ENCODE measurements around the gene ZNF524. TPM values are rescaled to one million over a fixed set of nuclear protein-coding genes. Genes with fewer than 3 reads are reported as not detected.

The ZNF524 gene
- total RNA-seq, 4 donors from 2014 or later, result 29.4 to 49.9 (median 47.0) TPM

DNA sequence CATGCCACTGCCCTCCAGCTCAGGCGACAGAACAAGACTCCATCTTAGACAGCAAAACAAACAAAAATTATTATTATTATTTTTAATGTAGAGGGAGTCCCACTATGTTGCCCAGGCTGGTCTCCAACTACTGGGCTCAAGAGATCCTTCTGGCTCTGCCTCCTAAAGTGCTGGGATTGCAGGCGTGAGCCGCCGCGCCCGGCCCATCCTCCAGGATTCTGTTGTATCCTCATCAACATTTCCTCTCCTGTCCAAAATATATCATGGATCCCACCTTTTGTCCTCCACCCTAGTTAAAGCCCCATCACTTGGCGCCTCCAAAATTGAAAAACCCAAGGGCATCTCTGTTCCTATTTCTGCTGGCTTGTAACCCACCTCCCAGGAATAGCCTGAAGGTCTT lies 23.0 kb downstream of the ZNF524 start:
- TF ChIP-seq POLR2A (IDR thresholded peaks at IDR 0.05) (no peak), POLR2AphosphoS5 (IDR thresholded peaks at IDR 0.05) (no peak), EP300 (IDR thresholded peaks at IDR 0.05) (no peak), CTCF (IDR thresholded peaks at IDR 0.05) (no peak)
- Histone ChIP-seq H3K27me3 (no peaks in the 10 kb centered on the region), H3K27ac (no peak overlapping the region), H3K36me3 (peaks cover 14% of the 10 kb centered on the region), H3K4me1 (peaks cover 16% of the 10 kb centered on the region), H3K4me3 (no peak overlapping the region), H3K9me3 (no peaks in the 10 kb centered on the region)
- 95% methylated on average over 7 of the region's 7 CpGs for WGBS
- no peak for DNase-seq (ENCODE audit: low spot score in 2 of 2)

DNA sequence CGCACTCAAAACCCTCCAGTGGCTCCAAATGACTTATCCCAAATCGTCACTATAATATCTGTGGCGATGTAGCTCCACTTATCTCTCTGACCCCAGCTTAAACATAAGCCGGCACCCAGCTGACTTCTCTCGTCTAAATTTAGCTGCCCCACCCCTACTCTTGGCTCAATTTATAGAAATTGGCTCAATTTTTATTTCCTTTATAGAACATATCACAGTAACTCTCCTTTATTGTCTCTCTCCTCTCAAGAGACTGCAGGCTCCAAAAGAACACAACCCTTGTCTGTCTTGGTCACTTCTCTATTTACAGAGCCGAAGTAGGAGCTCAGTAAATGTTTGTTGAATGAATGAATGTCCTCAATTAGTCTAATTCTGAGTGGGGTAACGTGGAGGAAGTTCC lies 23.5 kb downstream of the ZNF524 start:
- Histone ChIP-seq H3K9me3 (no peaks in the 10 kb centered on the region), H3K27me3 (no peaks in the 10 kb centered on the region), H3K36me3 (peaks cover 14% of the 10 kb centered on the region), H3K4me3 (peak overlapping the region; percentile 62), H3K27ac (peak overlapping the region; percentile 4), H3K4me1 (peaks cover 16% of the 10 kb centered on the region)
- DNase-seq (ENCODE audit: low spot score in 2 of 2), result no peak
- WGBS, result 42% methylated on average over 7 of the region's 7 CpGs
- TF ChIP-seq CTCF (IDR thresholded peaks at IDR 0.05), result no peak
- TF ChIP-seq EP300 (IDR thresholded peaks at IDR 0.05), result no peak
- TF ChIP-seq POLR2AphosphoS5 (IDR thresholded peaks at IDR 0.05), result no peak
- no peak for TF ChIP-seq POLR2A (IDR thresholded peaks at IDR 0.05)

DNA sequence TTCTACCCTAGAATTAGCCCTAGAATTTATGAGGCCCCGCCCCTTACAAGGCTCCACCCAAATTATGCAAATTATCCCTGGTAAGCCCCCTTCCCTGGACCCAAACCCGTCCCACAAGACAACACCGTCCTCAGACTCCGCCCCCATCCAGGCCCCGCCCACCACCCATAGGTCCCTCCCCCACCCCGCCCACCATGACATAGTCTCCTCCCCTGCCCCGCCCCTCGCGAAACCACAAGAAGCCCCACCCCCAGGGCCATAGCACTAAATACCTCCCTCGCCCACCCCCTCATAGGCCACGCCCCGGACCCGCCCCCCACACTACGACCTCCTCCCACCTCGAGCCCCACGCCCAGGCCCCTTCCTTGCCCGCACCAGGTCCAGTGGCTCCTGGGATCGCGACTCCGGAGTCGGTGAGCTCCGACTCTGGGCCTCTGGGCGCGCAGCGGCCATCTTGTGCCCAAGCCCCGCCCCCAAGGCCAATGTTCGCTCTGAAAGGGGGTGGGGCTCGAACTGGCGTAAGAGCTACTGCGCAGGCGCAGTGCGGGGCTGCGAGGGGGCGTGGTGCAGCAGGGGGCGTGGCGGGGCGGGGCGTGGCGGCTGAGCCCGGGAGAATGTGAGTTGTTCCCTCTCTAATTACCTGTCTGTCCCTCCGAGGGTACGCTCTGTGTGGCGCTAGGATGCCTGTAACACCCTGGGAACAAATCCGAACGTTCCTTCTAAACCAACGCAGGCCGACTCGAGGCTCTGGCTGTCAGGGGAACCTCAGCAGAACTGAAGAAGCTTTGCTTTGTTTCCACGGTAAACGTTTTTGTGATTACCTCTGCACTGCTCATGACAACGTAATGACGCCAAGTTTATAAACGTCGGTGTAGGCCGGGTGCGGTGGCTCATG lies 24.3 kb downstream of the ZNF524 start, which contains the start of gene ZNF784:
ZNF784 (minus strand) TSS at position 458 of the 895 bp plus-strand sequence; CDS start at position 453, 5 bp downstream.
- Histone ChIP-seq H3K4me3 (peak within 1 kb of the TSS; percentile 62), H3K27me3 (no peaks in the 10 kb centered on the region), H3K4me1 (peaks cover 16% of the 10 kb centered on the region), H3K27ac (peak within 1 kb of the TSS; percentile 97), H3K9me3 (no peaks in the 10 kb centered on the region), H3K36me3 (peaks cover 14% of the 10 kb centered on the region)
- under 1% methylated on average over 27 of the region's 56 CpGs for WGBS
- peak; percentile 94 to 96 for DNase-seq (ENCODE audit: low spot score in 2 of 2)
- TF ChIP-seq POLR2AphosphoS5 (IDR thresholded peaks at IDR 0.05) (peak in 1 of 3 donors; percentile 29), POLR2A (IDR thresholded peaks at IDR 0.05) (no peak)

DNA sequence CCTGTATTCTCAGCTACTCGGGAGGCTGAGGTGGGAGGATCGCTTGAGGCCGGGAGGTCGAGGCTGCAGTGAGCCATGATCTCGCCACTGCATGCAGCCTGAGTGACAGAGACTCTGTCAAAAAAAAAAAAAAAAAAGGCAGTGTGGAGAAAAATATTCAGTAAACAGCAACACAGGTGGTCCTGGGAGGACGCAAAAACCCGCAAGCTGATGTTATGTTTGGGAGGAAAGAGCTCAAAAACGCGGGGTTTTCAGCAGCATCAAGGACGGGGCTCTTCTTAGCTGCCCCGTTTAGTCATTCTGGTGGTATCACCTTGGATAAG lies 24.9 kb downstream of the ZNF524 start:
- Histone ChIP-seq H3K9me3 (no peaks in the 10 kb centered on the region), H3K27me3 (no peaks in the 10 kb centered on the region), H3K27ac (peak overlapping the region; percentile 97), H3K4me1 (peaks cover 16% of the 10 kb centered on the region), H3K36me3 (peaks cover 14% of the 10 kb centered on the region), H3K4me3 (peak overlapping the region; percentile 62)
- WGBS, result 46% methylated on average over 11 of the region's 11 CpGs
- no peak for TF ChIP-seq POLR2AphosphoS5 (IDR thresholded peaks at IDR 0.05)
- TF ChIP-seq CTCF (IDR thresholded peaks at IDR 0.05), result no peak
- no peak for TF ChIP-seq POLR2A (IDR thresholded peaks at IDR 0.05)
- TF ChIP-seq EP300 (IDR thresholded peaks at IDR 0.05), result no peak
- DNase-seq (ENCODE audit: low spot score in 2 of 2), result no peak

DNA sequence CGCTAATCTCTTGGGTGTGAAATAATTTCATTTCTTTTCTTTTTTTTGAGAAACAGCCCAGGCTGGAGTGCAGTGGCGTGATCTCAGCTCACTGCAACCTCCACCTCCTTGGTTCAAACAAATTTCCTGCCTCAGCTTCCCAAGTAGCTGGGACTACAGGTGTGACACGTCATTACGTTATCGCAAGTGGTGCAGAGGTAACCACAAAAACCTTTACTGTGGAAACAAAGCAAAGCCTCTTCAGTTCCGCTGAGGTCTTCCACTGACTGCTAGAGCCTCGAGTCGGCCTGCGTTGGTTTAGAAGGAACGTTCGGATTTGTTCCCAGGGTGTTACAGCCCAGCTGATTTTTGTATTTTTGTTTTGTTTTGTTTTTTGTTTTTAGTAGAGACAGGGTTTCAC lies 26.3 kb downstream of the ZNF524 start:
- Histone ChIP-seq H3K4me3 (no peak overlapping the region), H3K27me3 (no peaks in the 10 kb centered on the region), H3K27ac (no peak overlapping the region), H3K36me3 (peaks cover 12% of the 10 kb centered on the region), H3K9me3 (no peaks in the 10 kb centered on the region), H3K4me1 (peaks cover 16% of the 10 kb centered on the region)
- no peak for TF ChIP-seq POLR2A (IDR thresholded peaks at IDR 0.05)
- no peak for TF ChIP-seq EP300 (IDR thresholded peaks at IDR 0.05)
- no peak for TF ChIP-seq POLR2AphosphoS5 (IDR thresholded peaks at IDR 0.05)
- TF ChIP-seq CTCF (IDR thresholded peaks at IDR 0.05), result no peak
- DNase-seq (ENCODE audit: low spot score in 2 of 2), result no peak
- 87% methylated on average over 11 of the region's 11 CpGs for WGBS
